Tibial nerve (tissue), 4 donors: ENCODE results near the gene ZNF865.

Experiments
- EP300 ChIP-seq, 2 donors: sonication (generic); formaldehyde crosslinking; IDR thresholded peaks; one replicate each; pipeline ENCODE4 v1.6.1; 2017; ENCODE audit warnings: antibody characterized with exemption in 2 of 2, mild to moderate bottlenecking in 1 of 2
- POLR2A ChIP-seq, 2 donors: fragments of 450-650 bp; IDR thresholded peaks; one replicate each; pipeline ENCODE4 v1.6.1; 2017; ENCODE audit warnings: antibody characterized with exemption in 2 of 2, mild to moderate bottlenecking in 2 of 2, moderate library complexity in 2 of 2
- TF ChIP-seq, protein P1 (sequence below), 5 experiments: fragments of 200-600 bp in 3 of 5; fragments of 450-650 bp in 2 of 5; sonication (generic) in 3 of 5; IDR thresholded peaks; one replicate each; pipeline ENCODE4 v1.5.1; 2016 to 2019; ENCODE audit warnings: antibody characterized with exemption in 5 of 5, mild to moderate bottlenecking in 3 of 5, moderate library complexity in 2 of 5

GRCh38 chr19:55638864-55639359, 33.5 kb downstream of the ZNF865 start:
- TF ChIP-seq POLR2A (IDR thresholded peaks at IDR 0.05): no peak
- TF ChIP-seq, protein P1, sequence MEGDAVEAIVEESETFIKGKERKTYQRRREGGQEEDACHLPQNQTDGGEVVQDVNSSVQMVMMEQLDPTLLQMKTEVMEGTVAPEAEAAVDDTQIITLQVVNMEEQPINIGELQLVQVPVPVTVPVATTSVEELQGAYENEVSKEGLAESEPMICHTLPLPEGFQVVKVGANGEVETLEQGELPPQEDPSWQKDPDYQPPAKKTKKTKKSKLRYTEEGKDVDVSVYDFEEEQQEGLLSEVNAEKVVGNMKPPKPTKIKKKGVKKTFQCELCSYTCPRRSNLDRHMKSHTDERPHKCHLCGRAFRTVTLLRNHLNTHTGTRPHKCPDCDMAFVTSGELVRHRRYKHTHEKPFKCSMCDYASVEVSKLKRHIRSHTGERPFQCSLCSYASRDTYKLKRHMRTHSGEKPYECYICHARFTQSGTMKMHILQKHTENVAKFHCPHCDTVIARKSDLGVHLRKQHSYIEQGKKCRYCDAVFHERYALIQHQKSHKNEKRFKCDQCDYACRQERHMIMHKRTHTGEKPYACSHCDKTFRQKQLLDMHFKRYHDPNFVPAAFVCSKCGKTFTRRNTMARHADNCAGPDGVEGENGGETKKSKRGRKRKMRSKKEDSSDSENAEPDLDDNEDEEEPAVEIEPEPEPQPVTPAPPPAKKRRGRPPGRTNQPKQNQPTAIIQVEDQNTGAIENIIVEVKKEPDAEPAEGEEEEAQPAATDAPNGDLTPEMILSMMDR (IDR thresholded peaks at IDR 0.05): peak in 2 of 5 experiments; percentile 20 to 29
- TF ChIP-seq EP300 (IDR thresholded peaks at IDR 0.05): no peak
